CD4-positive, alpha-beta T cell treated with Interferon alpha-2 for 1 hour (primary cell): ENCODE measurements around the gene ARSI.
"Not testable (repeated sequence)": the region's sequence is repeated elsewhere in the genome, so short reads cannot be mapped to it uniquely, and the experiment has no call there.

ENCODE experiments used
- DNase-seq, 2 donors: peaks; one replicate each; pipeline ENCODE4 v3.0.0-alpha.2; 2020 to 2022

Gene ARSI

DNA sequence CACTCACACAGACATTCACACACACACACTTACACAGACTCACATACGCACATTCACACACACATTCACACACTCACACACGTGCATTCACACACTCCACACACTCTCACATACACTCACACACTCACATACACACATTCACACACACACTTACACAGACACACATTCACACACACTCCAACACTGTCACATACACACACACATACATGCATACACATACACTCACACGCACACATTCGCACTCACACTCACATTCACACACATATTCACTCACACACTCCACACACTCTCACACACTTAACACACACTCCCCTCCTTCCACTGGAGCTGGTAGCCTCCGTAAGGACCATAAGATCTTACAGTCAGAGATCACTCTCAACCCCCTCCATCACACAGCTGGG, 39.3 kb downstream of the ARSI start:
- DNase-seq: no peak

DNA sequence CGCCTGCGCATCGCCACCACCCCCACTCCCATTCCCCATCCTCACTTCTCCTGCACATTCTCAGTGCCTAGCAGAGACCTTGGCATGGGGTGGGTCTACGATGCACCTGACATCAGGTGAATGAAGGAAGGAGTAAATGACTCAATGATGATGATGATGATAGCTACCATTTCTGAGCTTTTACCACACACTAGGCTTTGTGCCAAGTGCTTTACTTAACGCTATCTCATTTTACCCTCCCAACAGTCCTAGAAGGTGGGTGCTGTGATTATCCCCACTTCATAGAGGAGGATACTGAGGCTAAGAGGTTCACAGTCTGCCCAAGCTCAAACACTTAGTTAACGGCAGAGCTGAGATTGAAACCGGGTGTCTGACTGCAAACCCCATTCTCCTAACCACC, 40.2 kb downstream of the ARSI start:
- no peak for DNase-seq

DNA sequence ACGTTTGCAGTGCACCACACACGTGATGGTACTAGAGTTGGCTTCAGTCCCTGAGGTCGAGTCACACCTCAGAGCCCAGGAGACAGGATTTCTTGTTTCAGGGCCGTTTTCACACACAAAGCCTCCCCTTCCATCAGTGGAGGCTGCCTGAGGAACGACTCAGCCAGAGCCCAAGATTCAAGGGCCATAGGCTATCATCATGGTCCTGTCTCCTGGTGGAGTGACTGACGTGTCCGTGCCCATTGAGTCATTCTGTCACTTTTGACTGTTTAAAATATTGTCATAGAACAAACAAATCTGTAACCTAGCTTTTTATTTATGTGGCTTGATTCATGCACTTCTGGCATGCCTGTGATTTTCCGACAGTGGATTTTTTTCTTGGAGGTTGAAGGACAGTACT, 41.5 kb downstream of the ARSI start:
- no peak for DNase-seq

DNA sequence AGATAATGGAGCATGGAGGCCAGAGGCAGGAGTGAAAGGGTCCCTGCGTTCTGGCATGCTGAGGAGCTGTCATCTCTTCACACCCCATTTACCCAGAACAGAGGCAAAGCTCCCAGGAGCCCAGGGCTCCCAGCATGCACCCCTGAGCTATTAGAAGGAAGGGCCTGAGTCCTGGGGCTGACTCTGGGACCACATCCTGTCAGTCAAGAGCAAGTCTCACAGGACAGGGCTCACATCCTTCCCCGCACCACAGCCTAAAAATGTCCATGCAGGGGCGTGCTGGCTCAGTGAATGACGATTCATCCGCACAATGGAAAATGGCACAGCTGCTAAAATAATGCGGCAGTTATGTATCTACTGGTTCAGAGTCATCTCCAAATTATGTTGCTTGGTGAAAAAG, 44.6 kb downstream of the ARSI start:
- DNase-seq: no peak

DNA sequence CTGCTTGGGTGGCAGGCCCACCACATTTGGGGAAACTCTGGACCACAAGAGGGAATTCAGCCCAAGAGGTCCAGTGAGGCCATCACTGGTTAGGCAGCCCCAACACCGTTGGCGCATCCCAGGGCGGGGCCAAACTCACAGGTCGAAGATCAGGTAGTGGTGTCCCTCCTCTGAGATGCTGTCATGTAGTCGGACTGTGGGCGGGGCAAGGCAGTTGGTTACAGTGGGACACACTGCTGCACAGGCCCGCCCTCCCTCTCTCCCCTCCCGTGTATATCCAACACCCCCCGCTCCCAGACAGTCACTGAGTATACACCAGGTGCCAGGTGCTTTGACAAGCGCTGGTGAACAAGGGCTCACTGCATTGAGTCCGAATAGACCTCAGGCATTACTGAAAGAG, 45.3 kb downstream of the ARSI start:
- DNase-seq: no peak

DNA sequence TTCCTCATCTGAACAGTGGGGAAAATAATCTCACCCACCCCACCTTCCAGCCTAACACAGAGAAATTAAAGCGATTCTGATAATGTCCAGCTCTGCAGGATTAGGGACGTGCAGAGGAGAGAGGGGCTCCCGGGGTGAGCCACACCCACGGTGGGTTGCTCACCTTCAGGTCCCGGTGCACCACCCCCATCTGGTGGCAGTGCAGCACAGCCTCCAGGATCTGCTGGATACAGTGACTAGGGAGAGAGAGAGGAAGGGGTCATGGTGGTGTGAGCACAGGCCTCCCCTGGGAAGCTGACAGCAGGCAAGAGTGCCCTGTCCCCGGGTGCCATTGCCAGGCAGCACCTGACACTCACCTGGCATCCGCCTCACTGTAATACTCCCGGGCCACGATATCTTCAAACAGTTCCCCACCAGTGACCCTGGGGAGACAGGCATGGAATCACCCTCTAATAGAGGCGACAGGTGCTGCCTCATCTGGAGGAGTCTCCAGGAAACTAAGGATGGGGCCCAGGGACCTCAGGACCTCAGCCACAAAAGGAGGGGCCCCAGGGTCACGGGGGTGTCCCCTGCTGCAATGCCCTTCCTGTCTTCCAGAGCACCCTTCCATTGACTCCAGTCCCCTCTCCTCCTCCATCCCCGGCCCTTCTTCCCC, 46.2 kb downstream of the ARSI start:
- DNase-seq: no peak

DNA sequence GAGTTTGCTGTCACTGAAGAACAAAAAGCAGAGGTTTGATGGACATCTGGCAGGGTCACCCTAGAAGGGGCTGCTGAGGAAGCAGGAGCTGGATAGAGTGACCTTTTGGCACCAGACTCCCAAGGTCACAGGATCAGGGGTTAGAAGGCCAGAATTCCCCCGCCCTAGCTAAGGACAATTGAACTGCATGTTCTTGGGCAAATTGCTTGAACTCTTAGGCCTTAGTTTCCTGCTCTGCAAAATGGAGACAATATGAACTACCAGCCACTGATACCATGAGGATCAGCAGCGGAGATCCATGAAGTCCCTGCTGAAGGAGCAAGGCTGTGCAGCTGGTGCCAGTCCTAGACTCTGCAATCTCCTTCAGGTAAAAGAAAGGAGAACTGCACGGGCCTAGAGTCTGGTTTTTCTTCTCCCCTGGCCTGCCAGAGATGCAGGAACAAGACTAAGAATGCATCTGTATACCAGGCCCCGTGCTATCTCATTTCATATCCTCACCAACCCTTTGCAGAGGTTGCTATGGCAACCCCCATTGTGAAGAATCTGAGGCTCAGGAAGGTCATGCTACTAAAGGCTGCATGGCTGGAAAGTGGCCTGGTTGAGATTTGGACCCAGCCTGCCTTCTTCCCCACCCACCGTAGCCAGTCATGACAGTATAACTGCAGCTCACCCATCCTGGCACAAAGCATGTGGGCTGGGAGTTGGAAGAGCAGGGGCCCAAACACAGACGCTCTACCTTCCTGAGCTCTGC, 46.9 kb downstream of the ARSI start:
- no peak for DNase-seq

DNA sequence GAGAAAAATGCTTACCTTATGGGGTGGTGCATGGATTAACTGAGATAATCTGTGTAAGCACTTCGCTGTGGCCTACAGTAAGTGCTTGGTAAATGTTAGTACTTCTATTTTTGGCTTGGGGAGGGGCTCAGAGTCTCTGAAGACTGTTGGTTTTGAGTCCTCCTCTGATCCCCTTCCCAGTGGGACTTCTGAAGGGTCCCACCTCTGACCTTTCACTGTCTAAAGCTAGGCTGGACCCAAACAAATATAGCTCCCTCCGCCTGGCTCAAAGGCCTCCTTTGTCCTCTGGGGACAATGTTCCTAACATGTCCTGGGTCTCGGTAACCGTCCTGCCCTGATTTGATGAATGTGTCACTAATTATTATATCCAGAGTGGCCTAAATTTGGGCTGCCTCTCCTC, 47.9 kb downstream of the ARSI start:
- no peak for DNase-seq

DNA sequence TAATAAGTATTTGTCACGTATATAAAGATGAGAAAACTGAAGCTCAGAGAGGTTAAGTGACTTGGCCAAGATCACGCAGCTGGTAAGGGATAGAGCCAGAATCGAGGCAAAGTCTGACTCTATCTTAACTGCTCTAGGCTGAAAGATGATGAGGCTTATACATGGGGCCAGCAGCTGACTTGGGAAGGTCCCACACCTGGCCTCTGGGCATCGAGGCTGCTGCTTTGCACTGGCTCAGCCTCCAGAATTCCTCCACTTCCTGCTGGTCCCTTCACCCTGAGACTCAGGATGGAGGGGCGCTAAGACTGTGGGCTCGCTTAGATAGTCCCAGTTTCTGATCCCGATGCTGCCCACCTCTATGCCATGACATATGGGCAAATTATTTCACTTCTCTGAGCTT, 48.3 kb downstream of the ARSI start:
- DNase-seq: no peak

DNA sequence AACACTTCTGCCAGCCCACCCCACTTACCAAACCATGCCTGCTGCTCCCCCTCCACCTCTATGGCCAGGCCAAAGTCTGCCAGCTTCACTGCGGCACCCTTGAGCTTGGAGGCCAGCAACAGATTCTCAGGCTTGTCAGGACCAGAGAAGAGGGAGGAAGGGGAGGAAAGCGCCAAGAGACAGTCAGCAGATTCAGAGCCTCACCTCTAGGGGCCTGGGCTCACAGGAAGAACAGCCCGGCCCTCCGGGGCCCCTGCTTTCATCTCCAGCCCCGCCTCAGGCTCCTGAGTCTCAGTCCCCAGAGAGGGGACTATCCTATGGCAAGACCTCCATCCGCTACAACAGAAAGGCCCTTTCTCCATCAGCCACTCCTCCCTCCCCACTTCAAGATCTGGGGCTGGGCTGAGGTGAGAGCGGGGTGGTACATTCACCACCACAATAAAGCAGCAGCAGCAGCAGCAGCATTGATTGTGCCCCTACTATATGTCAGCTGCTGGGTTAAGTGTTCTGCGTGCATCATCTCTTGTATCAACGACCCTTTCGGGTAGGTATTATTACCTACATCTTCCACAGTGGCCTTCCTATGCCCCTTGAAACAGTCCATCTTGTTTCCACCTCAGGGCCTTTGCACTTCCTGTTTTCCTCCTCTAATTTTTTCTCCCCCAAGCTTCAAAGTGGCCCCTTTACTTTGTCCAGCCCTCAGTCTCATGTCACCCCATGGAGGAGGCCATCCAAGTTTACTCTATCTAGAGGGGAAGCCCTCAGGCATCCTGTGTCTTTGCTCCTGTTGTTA, 49.1 kb downstream of the ARSI start:
- DNase-seq: no peak

DNA sequence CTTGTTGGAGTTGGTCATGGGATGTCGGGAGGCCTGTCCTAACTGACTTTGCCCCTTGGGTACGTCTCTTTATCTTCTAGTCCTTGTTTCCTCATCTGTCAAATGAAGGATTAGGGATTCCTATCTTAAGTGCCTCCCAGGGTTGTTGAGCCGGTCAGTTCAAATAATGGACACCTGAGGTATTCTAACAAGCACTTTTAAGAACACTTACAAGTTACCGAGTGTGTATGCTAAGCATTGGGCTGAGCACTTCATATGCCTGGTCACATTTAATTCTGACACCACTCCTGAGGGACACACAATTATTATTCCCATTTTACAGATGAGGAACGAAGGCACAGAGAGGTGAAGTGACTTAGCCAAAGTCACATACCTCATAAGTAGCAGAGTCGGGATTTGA, 50.2 kb downstream of the ARSI start:
- DNase-seq: no peak

DNA sequence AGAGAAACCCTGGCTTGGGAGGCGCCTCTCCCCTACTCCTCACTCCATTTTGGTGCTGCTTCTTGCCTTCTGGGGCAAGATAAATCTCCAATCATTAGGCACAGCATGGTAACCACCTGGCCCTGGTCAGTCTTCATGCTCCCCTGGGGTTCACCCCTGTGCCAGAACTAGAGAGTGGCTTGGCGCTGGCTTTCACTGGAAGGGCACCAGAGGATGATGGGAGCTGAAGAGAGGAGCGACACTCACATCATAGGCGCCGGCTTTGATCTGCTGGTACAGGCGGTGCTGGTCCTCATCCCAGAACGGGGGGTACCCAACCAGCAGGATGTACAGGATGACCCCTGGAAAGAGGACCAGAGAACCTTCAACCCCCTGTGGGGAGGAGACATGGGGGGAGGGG, 51.2 kb downstream of the ARSI start:
- DNase-seq: no peak

DNA sequence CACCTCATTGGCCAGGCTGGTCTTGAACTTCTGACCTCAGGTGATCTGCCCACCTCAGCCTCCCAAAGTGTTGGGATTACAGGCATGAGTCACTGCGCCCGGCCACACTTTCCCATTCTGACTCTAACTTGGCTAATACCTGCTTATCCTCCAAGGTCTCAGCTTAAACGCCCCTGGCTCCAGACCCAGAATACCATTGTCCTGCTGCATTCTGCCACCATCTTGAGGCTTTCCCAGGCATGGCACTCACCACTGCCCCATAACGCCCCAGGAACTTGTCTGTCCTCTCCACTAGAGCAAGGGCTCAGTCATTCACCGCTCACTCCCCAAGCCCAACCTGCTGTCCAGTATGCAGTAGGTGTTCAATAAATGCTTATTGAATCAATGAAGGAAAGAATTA, 53.0 kb downstream of the ARSI start:
- no peak for DNase-seq

DNA sequence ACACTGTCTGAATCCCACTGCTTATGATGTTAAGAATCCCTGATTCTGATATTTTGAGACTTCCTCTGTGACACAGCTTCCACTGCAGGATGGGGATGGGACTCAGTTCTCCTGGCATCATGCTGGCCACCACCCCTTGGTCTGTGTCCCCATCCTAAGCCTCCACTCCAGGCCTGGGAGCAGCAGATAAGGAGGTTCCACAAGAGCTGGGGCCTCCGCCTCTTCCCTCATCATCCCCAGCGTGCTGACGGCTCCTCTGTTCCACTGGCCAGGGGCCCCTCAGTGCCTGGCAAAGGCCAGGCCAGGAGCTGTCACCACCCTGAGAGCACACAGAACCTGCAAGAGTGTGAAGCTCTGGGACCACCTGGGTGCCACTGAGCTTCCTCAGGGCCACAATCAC, 53.8 kb downstream of the ARSI start:
- no peak for DNase-seq

DNA sequence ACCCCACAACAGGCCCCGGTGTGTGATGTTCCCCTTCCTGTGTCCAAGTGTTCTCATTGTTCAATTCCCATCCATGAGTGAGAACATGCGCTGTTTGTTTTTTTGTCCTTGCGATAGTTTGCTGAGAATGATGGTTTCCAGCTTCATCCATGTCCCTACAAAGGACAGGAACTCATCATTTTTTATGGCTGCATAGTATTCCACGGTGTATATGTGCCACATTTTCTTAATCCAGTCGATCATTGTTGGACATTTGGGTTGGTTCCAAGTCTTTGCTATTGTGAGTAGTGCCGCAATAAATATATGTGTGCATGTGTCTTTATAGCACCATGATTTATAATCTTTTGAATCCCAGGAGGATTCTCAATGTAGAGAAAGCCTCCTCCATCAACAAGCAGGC, 54.2 kb downstream of the ARSI start:
- not testable (repeated sequence) for DNase-seq

DNA sequence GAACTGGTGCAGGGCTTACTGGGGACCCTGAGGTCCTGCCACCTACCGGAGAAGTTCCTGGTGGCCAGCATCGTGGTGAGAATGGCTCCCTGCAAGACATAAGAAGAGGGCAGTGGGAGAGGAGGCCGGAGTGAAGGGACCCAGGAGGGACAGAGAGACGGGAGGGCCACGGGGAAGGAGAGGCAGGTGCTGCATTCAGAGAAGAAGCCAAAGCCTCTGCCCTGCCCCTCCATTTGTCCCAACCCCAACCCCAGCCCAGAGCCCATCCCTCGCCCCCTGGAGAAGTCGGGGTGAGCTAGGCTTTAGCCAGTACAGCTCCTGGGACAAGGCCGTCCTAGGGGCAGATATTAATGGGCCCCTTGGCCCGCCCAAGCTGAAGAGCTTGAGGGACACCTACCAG, 55.0 kb downstream of the ARSI start:
- no peak for DNase-seq

DNA sequence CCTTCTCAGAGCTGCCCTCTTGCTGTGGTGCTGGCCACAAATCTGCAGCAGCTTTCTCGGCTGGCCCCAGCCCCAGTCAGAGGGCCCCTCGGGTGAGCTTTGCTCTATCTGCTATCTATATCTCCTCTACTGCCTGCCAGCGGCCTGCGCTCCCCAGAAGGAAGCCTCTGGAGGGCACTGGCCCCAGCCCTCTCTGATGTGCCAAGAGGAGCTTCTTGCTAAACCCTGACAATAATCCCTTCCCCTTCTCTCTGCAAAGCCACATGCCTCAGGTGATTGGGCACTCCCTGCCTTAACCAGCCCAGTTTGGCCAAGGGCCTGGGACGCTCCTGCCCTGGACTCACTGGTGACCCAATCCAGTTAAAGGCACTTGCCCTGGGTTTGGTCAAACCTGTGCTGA, 55.9 kb downstream of the ARSI start:
- no peak for DNase-seq

DNA sequence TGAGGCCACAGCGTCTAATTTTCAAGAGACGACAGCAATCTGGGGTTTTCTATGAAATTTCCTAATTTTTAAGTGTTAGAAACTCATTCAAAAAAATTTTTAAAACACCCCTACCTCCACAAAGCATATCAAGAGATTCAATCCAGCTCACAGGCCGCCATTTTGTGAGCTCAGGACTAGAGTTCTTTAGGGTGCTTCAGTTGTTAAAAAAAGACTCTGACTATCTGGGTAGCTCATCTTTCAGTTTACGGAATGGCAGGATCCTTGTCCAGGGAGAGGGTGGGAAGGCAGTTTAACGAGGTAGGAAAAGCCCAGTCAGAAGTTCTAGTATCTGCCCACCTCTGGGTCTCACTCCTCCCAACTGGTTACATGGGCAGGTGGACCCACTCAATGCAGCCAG, 56.3 kb downstream of the ARSI start:
- no peak for DNase-seq
